Upper lobe of left lung (tissue), 4 donors: ENCODE data around the gene RNF215.

Experiments used
- CTCF ChIP-seq, 6 experiments: fragments of 450-650 bp in 4 of 6; fragments of 200-600 bp in 2 of 6; sonication (generic) in 2 of 6; IDR thresholded peaks; one replicate each; pipeline ENCODE4 v1.5.1; 2016 to 2019; ENCODE audit warnings: antibody characterized with exemption in 6 of 6
- EP300 ChIP-seq, 4 donors: sonication (generic); formaldehyde crosslinking; IDR thresholded peaks; one replicate each; pipeline ENCODE4 v1.5.1; 2017; ENCODE audit warnings: antibody characterized with exemption in 4 of 4, control low read depth in 2 of 4
- POLR2A ChIP-seq, 4 donors: fragments of 450-650 bp; IDR thresholded peaks; one replicate each; pipeline ENCODE4 v1.5.1; 2016 to 2017; ENCODE audit warnings: antibody characterized with exemption in 4 of 4, mild to moderate bottlenecking in 2 of 4
- POLR2AphosphoS5 ChIP-seq, 2 donors: sonication (generic); formaldehyde crosslinking; IDR thresholded peaks; one replicate each; pipeline ENCODE4 v1.5.1; 2017; ENCODE audit warnings: antibody characterized with exemption in 2 of 2

GRCh38 chr22:30413745-30414524 is 26.7 kb upstream of the RNF215 start:
- TF ChIP-seq CTCF (IDR thresholded peaks at IDR 0.05) = no peak
- no peak for TF ChIP-seq POLR2AphosphoS5 (IDR thresholded peaks at IDR 0.05)
- no peak for TF ChIP-seq POLR2A (IDR thresholded peaks at IDR 0.05)
- TF ChIP-seq EP300 (IDR thresholded peaks at IDR 0.05) = no peak
